Esophagus squamous epithelium (tissue), 4 donors: Measurements from ENCODE around the gene PBX3.

Experiments
- CTCF ChIP-seq, 6 experiments: fragments of 450-650 bp in 4 of 6; fragments of 200-600 bp in 2 of 6; sonication (generic) in 2 of 6; IDR thresholded peaks; one replicate each; pipeline ENCODE4 v1.5.1; 2016 to 2019; ENCODE audit warnings: antibody characterized with exemption in 6 of 6, mild to moderate bottlenecking in 4 of 6, moderate library complexity in 4 of 6
- POLR2A ChIP-seq, 4 donors: fragments of 450-650 bp; IDR thresholded peaks; one replicate each; pipeline ENCODE4 v1.6.1; 2017; ENCODE audit warnings: antibody characterized with exemption in 4 of 4, mild to moderate bottlenecking in 4 of 4, moderate library complexity in 3 of 4

- TF ChIP-seq CTCF (IDR thresholded peaks at IDR 0.05), result no peak
- TF ChIP-seq POLR2A (IDR thresholded peaks at IDR 0.05), result no peak
Observed at GRCh38 chr9:125700791-125701190, 46.4 kb upstream of the PBX3 start.
